Subcutaneous abdominal adipose tissue (tissue), 5 donors: Measurements from ENCODE around the gene AARS2.

Source experiments
- H3K27ac ChIP-seq: one replicate; pipeline ENCODE4 v1.7.0; 2013; ENCODE audit warnings: low read depth, mild to moderate bottlenecking, inconsistent platforms, low read length, moderate library complexity
- H3K27me3 ChIP-seq, 5 donors: one replicate each; pipeline ENCODE4 v1.7.0; 2013; ENCODE audit warnings: low read length in 5 of 5, inconsistent platforms in 1 of 5; ENCODE audit not compliant: control insufficient read depth in 5 of 5, insufficient read depth in 4 of 5
- H3K36me3 ChIP-seq, 5 donors: one replicate each; pipeline ENCODE4 v1.7.0; 2013; ENCODE audit warnings: low read length in 5 of 5; ENCODE audit not compliant: control insufficient read depth in 5 of 5, insufficient read depth in 5 of 5
- H3K4me1 ChIP-seq, 5 donors: one replicate each; pipeline ENCODE4 v1.7.0; 2013; ENCODE audit warnings: low read length in 5 of 5, mild to moderate bottlenecking in 3 of 5, moderate library complexity in 1 of 5; ENCODE audit not compliant: control insufficient read depth in 5 of 5, insufficient read depth in 5 of 5
- H3K4me3 ChIP-seq, 5 donors: one replicate each; pipeline ENCODE4 v1.7.0; 2013; ENCODE audit warnings: low read length in 5 of 5, low read depth in 1 of 5
- H3K9ac ChIP-seq, 5 donors: one replicate each; pipeline ENCODE4 v1.7.0; 2013; ENCODE audit warnings: low read length in 5 of 5, mild to moderate bottlenecking in 4 of 5, moderate library complexity in 3 of 5
- H3K9me3 ChIP-seq, 5 donors: one replicate each; pipeline ENCODE4 v1.7.0; 2013; ENCODE audit warnings: low read length in 5 of 5; ENCODE audit not compliant: control insufficient read depth in 5 of 5
- donor health status: healthy.
- donor health status: healthy.
- donor health status: healthy.
- donor health status: healthy.
- donor health status: healthy.

AARS2 gene

GRCh38 chr6:44271914-44272313 lies 41.2 kb downstream of the AARS2 start:
- Histone ChIP-seq H3K9me3 (no peaks in the 10 kb centered on the region), H3K36me3 (no peaks in the 10 kb centered on the region), H3K4me1 (peaks cover 0 to 20% (median 7%) of the 10 kb centered on the region in 5 donors), H3K9ac (no peak overlapping the region), H3K27ac (no peak overlapping the region), H3K4me3 (no peak overlapping the region), H3K27me3 (peaks cover 47 to 70% (median 62%) of the 10 kb centered on the region in 5 donors)

- Histone ChIP-seq H3K4me3 (no peak overlapping the region), H3K36me3 (no peaks in the 10 kb centered on the region), H3K9ac (no peak overlapping the region), H3K27ac (no peak overlapping the region), H3K4me1 (peaks cover 0 to 18% (median 7%) of the 10 kb centered on the region in 5 donors), H3K9me3 (no peaks in the 10 kb centered on the region), H3K27me3 (peaks cover 43 to 66% (median 56%) of the 10 kb centered on the region in 5 donors)
These were observed 41.8 kb downstream of the AARS2 start for GRCh38 chr6:44271406-44271723.

- Histone ChIP-seq H3K4me1 (peaks cover 0 to 12% (median 2%) of the 10 kb centered on the region in 5 donors), H3K27me3 (peaks cover 41 to 60% (median 53%) of the 10 kb centered on the region in 5 donors), H3K4me3 (no peak overlapping the region), H3K9ac (no peak overlapping the region), H3K27ac (no peak overlapping the region), H3K9me3 (no peaks in the 10 kb centered on the region), H3K36me3 (no peaks in the 10 kb centered on the region)
These were observed 42.4 kb downstream of the AARS2 start for GRCh38 chr6:44270526-44271405.

DNA sequence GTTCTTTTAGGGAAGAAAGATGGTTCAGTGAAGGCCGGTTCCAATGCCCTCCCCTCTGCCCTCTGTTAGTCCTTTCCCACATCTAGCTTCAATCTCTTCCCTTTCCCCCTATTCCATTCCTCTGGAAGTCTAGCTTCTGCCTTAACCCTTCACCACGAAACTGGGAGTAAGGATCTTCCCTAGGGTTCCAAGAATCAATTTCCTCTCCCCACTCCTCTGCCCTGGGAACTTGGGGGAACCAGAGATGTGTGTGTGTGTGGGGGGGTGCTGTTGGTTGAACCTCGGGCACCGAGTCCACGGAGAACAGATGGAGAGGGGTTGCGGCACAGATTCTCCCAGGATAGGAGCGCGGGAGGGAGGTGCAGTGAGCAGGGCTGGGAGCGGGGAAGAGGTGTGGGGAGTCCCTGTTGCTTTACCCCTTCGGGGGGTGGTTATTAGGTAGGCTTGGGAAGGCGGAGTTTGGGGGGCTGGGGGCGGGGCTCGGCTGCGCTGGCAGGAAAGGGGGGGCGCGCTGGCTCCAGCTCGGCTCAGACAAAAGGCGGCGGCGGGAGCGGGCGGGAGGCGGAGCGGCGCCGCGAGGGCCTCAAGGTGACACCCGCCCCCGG lies 43.1 kb downstream of the AARS2 start, which contains the start of gene TMEM151B:
TMEM151B (plus strand) TSS at position 530 of the 605 bp plus-strand sequence. CDS start 293 bp downstream, outside the sequence.
- Histone ChIP-seq H3K27ac (no peak within 1 kb of the TSS), H3K4me3 (no peak within 1 kb of the TSS), H3K36me3 (no peaks in the 10 kb centered on the region), H3K9ac (no peak within 1 kb of the TSS), H3K9me3 (no peaks in the 10 kb centered on the region), H3K4me1 (peaks cover 0 to 8% (median under 1%) of the 10 kb centered on the region in 5 donors), H3K27me3 (peaks cover 34 to 53% (median 46%) of the 10 kb centered on the region in 5 donors)

DNA sequence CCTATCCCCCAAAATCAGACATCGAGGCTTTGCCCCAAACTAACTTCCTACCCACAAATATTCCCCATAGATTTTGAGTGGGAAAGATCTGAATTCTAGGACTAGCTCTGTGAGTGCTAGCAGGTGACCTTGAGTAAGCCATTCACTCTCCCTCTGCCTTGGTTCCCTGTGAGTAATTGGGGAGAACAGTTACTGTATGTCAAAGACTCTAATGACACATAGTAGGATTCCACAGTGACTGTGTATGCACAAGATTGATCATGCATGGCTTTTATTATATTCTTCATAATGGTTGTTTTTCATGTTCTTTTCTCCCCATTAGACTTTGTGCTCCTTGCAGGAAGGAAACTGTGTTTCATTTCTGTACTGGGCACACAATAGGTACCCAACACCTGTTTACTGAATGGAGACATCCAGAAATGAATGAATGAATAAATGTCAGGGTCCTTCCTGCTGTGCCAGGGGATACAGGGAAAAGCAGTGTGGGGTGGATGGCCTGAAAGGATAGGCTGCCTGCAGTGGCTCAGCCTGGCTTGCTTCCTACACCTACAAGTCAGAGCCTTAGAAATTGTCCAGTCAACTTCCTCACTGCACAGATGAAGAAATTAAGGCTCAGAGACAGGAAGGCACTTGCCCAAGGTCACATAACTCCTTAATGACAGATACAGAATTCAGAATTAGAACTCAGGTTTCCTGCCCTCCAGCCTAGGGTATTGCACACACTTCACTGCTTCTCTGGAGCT lies 43.8 kb downstream of the AARS2 start:
- Histone ChIP-seq H3K4me3 (no peak overlapping the region), H3K4me1 (peaks cover 3 to 15% (median 8%) of the 10 kb centered on the region in 5 donors), H3K9ac (no peak overlapping the region), H3K27me3 (peaks cover 30 to 51% (median 44%) of the 10 kb centered on the region in 5 donors), H3K27ac (no peak overlapping the region), H3K9me3 (no peaks in the 10 kb centered on the region), H3K36me3 (no peaks in the 10 kb centered on the region)

DNA sequence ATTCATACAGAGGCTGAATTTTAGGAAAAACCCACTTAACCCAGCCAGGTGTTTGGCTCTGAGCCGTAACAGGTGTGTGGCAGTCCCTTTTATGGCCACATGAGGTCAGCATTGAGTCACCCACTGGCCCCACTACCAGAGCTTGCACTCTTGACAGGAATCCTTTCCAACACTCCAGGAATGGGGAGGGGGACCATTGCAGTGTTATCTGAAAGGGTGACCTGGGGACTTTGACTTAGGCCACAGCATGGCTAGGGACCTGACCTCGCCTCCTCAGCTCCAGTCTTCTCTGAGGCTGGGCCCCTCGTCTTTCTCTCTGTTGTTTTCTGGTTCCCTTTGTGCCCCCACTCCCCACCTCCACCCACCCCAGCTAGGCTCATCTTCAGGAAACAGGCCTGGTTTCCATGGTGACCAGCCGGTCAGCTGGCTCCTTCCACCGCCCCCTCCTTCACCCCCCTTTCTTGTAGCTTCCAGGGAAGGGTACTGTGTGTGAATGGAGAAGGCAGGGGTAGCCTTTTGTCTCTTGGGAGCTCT lies 45.0 kb downstream of the AARS2 start:
- Histone ChIP-seq H3K9ac (no peak overlapping the region), H3K4me3 (no peak overlapping the region), H3K27me3 (peaks cover 20 to 45% (median 35%) of the 10 kb centered on the region in 5 donors), H3K36me3 (no peaks in the 10 kb centered on the region), H3K4me1 (peaks cover 10 to 27% (median 19%) of the 10 kb centered on the region in 5 donors), H3K9me3 (no peaks in the 10 kb centered on the region), H3K27ac (no peak overlapping the region)

- H3K36me3 ChIP-seq: peaks cover 0 to under 1% (median 0%) of the 10 kb centered on the region in 5 donors
- H3K4me3 ChIP-seq: no peak overlapping the region
- peaks cover 12 to 35% (median 26%) of the 10 kb centered on the region in 5 donors for H3K27me3 ChIP-seq
- H3K4me1 ChIP-seq: peaks cover 10 to 36% (median 28%) of the 10 kb centered on the region in 5 donors
- no peaks in the 10 kb centered on the region for H3K9me3 ChIP-seq
- H3K9ac ChIP-seq: no peak overlapping the region
- no peak overlapping the region for H3K27ac ChIP-seq
These were observed 45.9 kb downstream of the AARS2 start for GRCh38 chr6:44267252-44267651.

GRCh38 chr6:44266347-44266746 lies 46.8 kb downstream of the AARS2 start:
- peaks cover 0 to 8% (median 4%) of the 10 kb centered on the region in 5 donors for H3K36me3 ChIP-seq
- H3K4me3 ChIP-seq: no peak overlapping the region
- H3K9me3 ChIP-seq: no peaks in the 10 kb centered on the region
- no peak overlapping the region for H3K9ac ChIP-seq
- H3K27me3 ChIP-seq: peaks cover 4 to 26% (median 22%) of the 10 kb centered on the region in 5 donors
- peaks cover 10 to 39% (median 29%) of the 10 kb centered on the region in 5 donors for H3K4me1 ChIP-seq
- H3K27ac ChIP-seq: peak overlapping the region; percentile 10

DNA sequence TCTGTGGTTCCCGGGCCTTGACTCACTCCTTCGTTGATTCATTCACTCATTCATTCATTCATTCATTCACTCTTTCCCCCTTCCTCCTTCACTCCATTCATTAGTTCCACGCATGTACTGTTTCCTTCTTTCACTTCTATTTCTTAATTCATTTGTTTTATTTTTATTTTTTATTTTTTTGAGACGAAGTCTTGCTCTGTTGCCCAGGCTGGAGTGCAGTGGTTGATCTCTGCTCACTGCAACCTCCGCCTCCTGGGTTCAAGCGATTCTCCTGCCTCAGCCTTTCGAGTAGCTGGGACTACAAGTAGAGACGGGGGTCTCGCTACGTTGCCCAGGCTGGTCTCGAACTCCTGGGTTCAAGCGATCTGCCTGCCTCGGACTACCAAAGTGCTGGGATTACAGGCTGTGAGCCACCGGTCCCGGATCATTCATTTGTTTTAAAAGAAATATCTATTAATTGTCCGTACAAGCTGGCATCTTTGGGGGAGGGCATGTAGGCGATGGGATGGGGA lies 47.4 kb downstream of the AARS2 start:
- no peaks in the 10 kb centered on the region for H3K9me3 ChIP-seq
- H3K36me3 ChIP-seq: peaks cover 0 to 10% (median 4%) of the 10 kb centered on the region in 5 donors
- H3K4me3 ChIP-seq: peak overlapping the region in 1 of 5 donors; percentile 88
- H3K4me1 ChIP-seq: peaks cover 10 to 35% (median 29%) of the 10 kb centered on the region in 5 donors
- H3K27ac ChIP-seq: peak overlapping the region; percentile 10
- H3K9ac ChIP-seq: no peak overlapping the region
- peaks cover 0 to 22% (median 17%) of the 10 kb centered on the region in 5 donors for H3K27me3 ChIP-seq
